Bronchial epithelial cell (primary cell): ENCODE data around the gene RNASET2. TPM values are rescaled to one million over a fixed set of nuclear protein-coding genes. Genes with fewer than 3 reads are reported as not detected.

Experiments
- DNase-seq: peaks from one replicate; pipeline ENCODE4 v3.0.0-alpha.2; 2010; ENCODE audit warnings: low read depth
- FAIRE-seq: peaks from 2 replicates; lab custom pipeline; 2011; peaks lifted over from hg19 to GRCh38; lab: Jason Lieb, UNC
- H3K27me3 ChIP-seq: 2 replicates; pipeline ENCODE4 v1.5.1; 2011; ENCODE audit warnings: low read length; ENCODE audit not compliant: control insufficient read depth, insufficient read depth
- H3K36me3 ChIP-seq: 2 replicates; pipeline ENCODE4 v1.5.1; 2011; ENCODE audit warnings: low read length; ENCODE audit not compliant: control insufficient read depth, insufficient read depth
- H3K4me3 ChIP-seq: 2 replicates; pipeline ENCODE4 v1.5.1; 2011; ENCODE audit warnings: mild to moderate bottlenecking, low read depth, low read length, control low read depth
- total RNA-seq: library from RNA; depleted of rRNA; stranded (reverse); fragments of >200 nt; gene quantifications from 2 replicates; pipeline ENCODE4 v1.2.1, GENCODE V29; 2014
- TF ChIP-seq, protein P1 (sequence below): IDR thresholded peaks from 2 replicates; pipeline ENCODE4 v1.5.1; 2011; ENCODE audit warnings: mild to moderate bottlenecking, moderate library complexity, low read length, control low read depth, inconsistent platforms; ENCODE audit not compliant: insufficient read depth, severe bottlenecking

RNASET2 gene
- total RNA-seq, 1 donor from 2014 or later, result 13.2 TPM

DNA sequence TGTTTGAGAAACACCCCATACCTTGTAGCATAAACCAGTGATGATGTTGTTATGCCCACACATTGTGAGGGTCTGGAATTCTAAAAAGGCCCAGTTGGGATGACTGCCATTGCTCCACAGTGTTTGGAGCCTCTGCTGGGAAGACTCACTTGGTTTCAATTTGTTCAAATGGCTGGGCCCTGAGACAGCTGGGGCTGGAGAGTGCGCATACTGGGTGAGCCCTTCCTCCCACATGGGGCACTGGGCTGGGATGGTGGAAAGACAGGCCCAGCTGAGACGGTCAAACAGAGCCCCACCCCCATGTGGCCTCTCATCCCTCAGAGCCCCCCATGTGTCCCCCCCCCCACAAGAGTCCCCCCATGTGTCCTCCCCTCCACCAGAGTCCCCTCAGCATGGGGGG, 20.3 kb upstream of the RNASET2 start:
- no peak overlapping the region for H3K4me3 ChIP-seq
- no peaks in the 10 kb centered on the region for H3K36me3 ChIP-seq
- TF ChIP-seq, protein P1, sequence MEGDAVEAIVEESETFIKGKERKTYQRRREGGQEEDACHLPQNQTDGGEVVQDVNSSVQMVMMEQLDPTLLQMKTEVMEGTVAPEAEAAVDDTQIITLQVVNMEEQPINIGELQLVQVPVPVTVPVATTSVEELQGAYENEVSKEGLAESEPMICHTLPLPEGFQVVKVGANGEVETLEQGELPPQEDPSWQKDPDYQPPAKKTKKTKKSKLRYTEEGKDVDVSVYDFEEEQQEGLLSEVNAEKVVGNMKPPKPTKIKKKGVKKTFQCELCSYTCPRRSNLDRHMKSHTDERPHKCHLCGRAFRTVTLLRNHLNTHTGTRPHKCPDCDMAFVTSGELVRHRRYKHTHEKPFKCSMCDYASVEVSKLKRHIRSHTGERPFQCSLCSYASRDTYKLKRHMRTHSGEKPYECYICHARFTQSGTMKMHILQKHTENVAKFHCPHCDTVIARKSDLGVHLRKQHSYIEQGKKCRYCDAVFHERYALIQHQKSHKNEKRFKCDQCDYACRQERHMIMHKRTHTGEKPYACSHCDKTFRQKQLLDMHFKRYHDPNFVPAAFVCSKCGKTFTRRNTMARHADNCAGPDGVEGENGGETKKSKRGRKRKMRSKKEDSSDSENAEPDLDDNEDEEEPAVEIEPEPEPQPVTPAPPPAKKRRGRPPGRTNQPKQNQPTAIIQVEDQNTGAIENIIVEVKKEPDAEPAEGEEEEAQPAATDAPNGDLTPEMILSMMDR, result no peak
- H3K27me3 ChIP-seq, result no peaks in the 10 kb centered on the region
- DNase-seq, result no peak
- no peak for FAIRE-seq

DNA sequence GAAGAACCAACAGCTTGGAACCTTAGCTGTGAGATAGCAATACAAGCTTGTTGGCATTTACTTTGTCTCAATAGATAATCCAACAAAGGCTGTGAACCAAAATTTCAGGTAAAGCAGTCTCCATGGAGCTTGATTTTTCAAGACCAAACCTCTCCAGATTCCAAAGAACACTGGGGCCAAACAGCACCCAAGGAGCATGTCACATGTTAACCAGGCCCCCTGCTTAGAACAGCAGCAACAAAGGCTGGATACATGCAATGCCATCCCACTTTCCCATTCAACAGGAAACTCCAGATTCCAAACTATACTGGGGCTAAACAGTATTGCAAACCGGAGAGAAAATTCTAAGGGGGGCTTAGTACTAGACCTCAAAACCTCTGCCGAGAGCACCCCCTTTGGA, 15.8 kb upstream of the RNASET2 start:
- no peaks in the 10 kb centered on the region for H3K27me3 ChIP-seq
- FAIRE-seq (no peak), DNase-seq (no peak)
- TF ChIP-seq, protein P1, result no peak
- no peaks in the 10 kb centered on the region for H3K36me3 ChIP-seq
- no peak overlapping the region for H3K4me3 ChIP-seq

- DNase-seq (no peak), FAIRE-seq (no peak)
- no peaks in the 10 kb centered on the region for H3K36me3 ChIP-seq
- H3K27me3 ChIP-seq, result no peaks in the 10 kb centered on the region
- TF ChIP-seq, protein P1, result no peak
- H3K4me3 ChIP-seq, result no peak overlapping the region
These were observed 14.9 kb upstream of the RNASET2 start for GRCh38 chr6:166971271-166971670.

DNA sequence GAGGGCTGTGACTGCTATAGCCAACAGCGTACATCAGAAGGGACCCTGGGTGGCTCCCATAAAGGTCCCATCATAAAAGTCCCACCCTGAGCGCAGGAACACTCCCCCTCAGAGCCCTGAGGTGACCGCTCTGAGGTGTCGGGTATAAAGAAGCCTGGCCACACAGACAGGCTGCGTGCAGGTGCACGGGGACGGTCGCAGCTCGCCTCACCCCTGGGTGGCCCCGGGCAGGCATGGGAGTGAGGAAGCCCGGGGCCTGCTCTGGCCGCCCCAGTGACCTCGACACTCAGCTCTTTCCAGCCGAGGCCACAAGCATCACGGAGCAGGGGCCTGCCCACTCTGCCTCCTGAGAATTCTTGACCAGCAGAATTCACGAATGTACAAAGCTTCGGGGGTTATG, 14.4 kb upstream of the RNASET2 start:
- TF ChIP-seq, protein P1, result no peak
- Histone ChIP-seq H3K27me3 (no peaks in the 10 kb centered on the region), H3K4me3 (no peak overlapping the region), H3K36me3 (no peaks in the 10 kb centered on the region)
- DNase-seq, result no peak
- no peak for FAIRE-seq

- TF ChIP-seq, protein P1, result no peak
- DNase-seq (no peak), FAIRE-seq (no peak)
- Histone ChIP-seq H3K4me3 (no peak overlapping the region), H3K27me3 (no peaks in the 10 kb centered on the region), H3K36me3 (no peaks in the 10 kb centered on the region)
These were observed 13.7 kb upstream of the RNASET2 start for GRCh38 chr6:166970091-166970490.

DNA sequence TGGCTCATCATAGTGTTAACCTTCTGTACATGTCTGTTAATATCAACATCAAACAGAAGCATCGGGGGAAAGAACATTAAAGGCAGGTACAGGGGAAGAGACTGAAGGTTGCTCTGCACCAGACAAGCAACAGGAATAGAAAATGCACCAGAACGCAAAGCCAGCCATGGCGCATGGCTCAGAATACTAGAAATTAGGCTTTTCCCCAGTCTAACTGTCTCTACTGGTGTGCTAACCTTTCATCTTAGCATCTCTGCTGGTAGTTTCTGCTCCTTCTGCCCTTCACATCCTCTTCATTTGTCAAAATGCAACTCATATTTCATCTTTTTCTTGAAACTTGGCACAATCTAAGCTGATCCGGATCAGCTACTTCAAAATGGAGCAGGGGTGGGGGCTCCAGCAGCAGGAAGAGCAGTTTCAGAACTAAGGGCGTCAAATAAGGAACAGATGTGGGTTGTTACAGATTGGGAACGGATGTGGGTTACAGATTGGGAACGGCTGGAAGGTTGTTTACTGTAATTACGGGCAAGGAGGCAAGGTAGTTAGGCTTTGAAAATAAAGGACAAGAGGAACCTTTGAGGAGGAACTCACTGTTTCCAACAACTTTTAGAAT, 13.1 kb upstream of the RNASET2 start:
- DNase-seq, result no peak
- H3K27me3 ChIP-seq, result no peaks in the 10 kb centered on the region
- TF ChIP-seq, protein P1, result no peak
- H3K36me3 ChIP-seq, result no peaks in the 10 kb centered on the region
- no peak overlapping the region for H3K4me3 ChIP-seq
- FAIRE-seq, result no peak
